GM23248 (cell line): ENCODE measurements around the gene PLCB2. TPM values are rescaled to one million over a fixed set of nuclear protein-coding genes. Genes with fewer than 3 reads are reported as not detected.
A peak's percentile ranks its signal among the peaks of the same experiment; 100 is the strongest.

Experiments used
- DNase-seq: peaks from one replicate; pipeline ENCODE4 v3.0.0-alpha.2; 2015
- H2AFZ ChIP-seq: fragments of 200-600 bp; sonication (generic); 2 replicates; pipeline ENCODE4 v1.6.1; 2016; ENCODE audit warnings: antibody characterized with exemption
- H3F3A ChIP-seq: fragments of 200-600 bp; sonication (generic); 2 replicates; pipeline ENCODE4 v1.6.1; 2016; ENCODE audit warnings: mild to moderate bottlenecking, antibody characterized with exemption, mixed run types; ENCODE audit not compliant: insufficient read depth
- H3K27ac ChIP-seq: fragments of 200-600 bp; sonication (generic); 2 replicates; pipeline ENCODE4 v1.5.1; 2016; ENCODE audit warnings: mild to moderate bottlenecking
- H3K27me3 ChIP-seq: fragments of 200-600 bp; sonication (generic); replicated peaks from 2 replicates; pipeline ENCODE4 v1.6.1; 2016; ENCODE audit warnings: mild to moderate bottlenecking; ENCODE audit not compliant: insufficient read depth
- H3K36me3 ChIP-seq: fragments of 200-600 bp; sonication (generic); 2 replicates; pipeline ENCODE4 v1.6.1; 2016; ENCODE audit warnings: low read depth, mild to moderate bottlenecking
- H3K4me1 ChIP-seq: fragments of 200-600 bp; sonication (generic); 2 replicates; pipeline ENCODE4 v1.6.1; 2016; ENCODE audit warnings: mild to moderate bottlenecking; ENCODE audit not compliant: insufficient read depth
- H3K4me2 ChIP-seq: fragments of 200-600 bp; sonication (generic); one replicate; pipeline ENCODE4 v1.6.1; 2016; ENCODE audit warnings: mild to moderate bottlenecking; ENCODE audit not compliant: unreplicated experiment
- H3K4me3 ChIP-seq: fragments of 200-600 bp; sonication (generic); 2 replicates; pipeline ENCODE4 v1.5.1; 2016; ENCODE audit warnings: mild to moderate bottlenecking
- H3K79me2 ChIP-seq: fragments of 200-600 bp; sonication (generic); 2 replicates; pipeline ENCODE4 v1.6.1; 2016; ENCODE audit warnings: mild to moderate bottlenecking; ENCODE audit not compliant: insufficient read depth
- H3K9ac ChIP-seq: fragments of 200-600 bp; sonication (generic); 2 replicates; pipeline ENCODE4 v1.6.1; 2016; ENCODE audit warnings: mild to moderate bottlenecking
- H3K9me2 ChIP-seq: fragments of 200-600 bp; sonication (generic); 2 replicates; pipeline ENCODE4 v1.6.1; 2016; ENCODE audit warnings: mixed run types, mild to moderate bottlenecking, moderate library complexity; ENCODE audit not compliant: insufficient read depth
- H3K9me3 ChIP-seq: fragments of 200-600 bp; sonication (generic); one replicate; pipeline ENCODE4 v1.6.1; 2017; ENCODE audit warnings: low read depth
- H4K20me1 ChIP-seq: fragments of 200-600 bp; sonication (generic); 2 replicates; pipeline ENCODE4 v1.6.0; 2016; ENCODE audit not compliant: insufficient read depth
- EZH2 ChIP-seq: fragments of 200-600 bp; sonication (generic); IDR thresholded peaks from 2 replicates; pipeline ENCODE4 v1.6.1; 2018; ENCODE audit warnings: antibody characterized with exemption, mild to moderate bottlenecking; ENCODE audit not compliant: insufficient read depth, poor library complexity, severe bottlenecking
- EZH2phosphoT487 ChIP-seq: fragments of 200-600 bp; sonication (generic); IDR thresholded peaks from 2 replicates; pipeline ENCODE4 v1.6.1; 2018; ENCODE audit warnings: antibody characterized with exemption, moderate library complexity, mild to moderate bottlenecking, low read depth; ENCODE audit not compliant: insufficient read depth
- WGBS, 2 experiments: methylation state at CpG; one replicate each; pipeline ENCODE4 v1.1.6; 2015 to 2017; ENCODE audit warnings: low lambda C conversion rate in 2 of 2, low coverage in 1 of 2; ENCODE audit errors: missing lambda C conversion rate in 2 of 2; 5-methylcytosine and 5-hydroxymethylcytosine counted together
- in situ Hi-C: fragments of 300-500 bp; cut with MboI; formaldehyde crosslinking; loops from 2 replicates; pipeline ENCODE4 v1.15.0; 2020
- polyA plus RNA-seq: library from polyadenylated mRNA; unstranded; fragments of >200 nt; fragmentation: Nextera tagmentation; extraction: Ambion mirVana; gene quantifications from 2 replicates; pipeline ENCODE4 v1.2.1, GENCODE V29; 2016
- total RNA-seq: library from RNA; depleted of rRNA; stranded (reverse); fragments of >200 nt; shearing (Covaris generic); gene quantifications from 2 replicates; pipeline ENCODE4 v1.2.3, GENCODE V29; 2014

The PLCB2 gene
- total and polyA plus RNA-seq, 2 experiments from 2014 or later: 0.54 to 1.1 TPM

- 31 to 32% methylated on average over 11 to 14 of the region's 15 CpGs for WGBS, 2 experiments
- H3K36me3 ChIP-seq: no peaks in the 10 kb centered on the region
- H3K27ac ChIP-seq: peak overlapping the region; percentile 99
- TF ChIP-seq EZH2phosphoT487: no peak
- TF ChIP-seq EZH2: no peak
- no peaks in the 10 kb centered on the region for H3K9me3 ChIP-seq
- no peaks in the 10 kb centered on the region for H3K27me3 ChIP-seq
- H3K4me1 ChIP-seq: peaks cover 38% of the 10 kb centered on the region
- no peaks in the 10 kb centered on the region for H4K20me1 ChIP-seq
- peak; percentile 84 for DNase-seq
- peaks cover 8% of the 10 kb centered on the region for H3K79me2 ChIP-seq
- no peaks in the 10 kb centered on the region for H3K9me2 ChIP-seq
- in situ Hi-C loops: no loop called here
- peak overlapping the region; percentile 30; the same call in 1 of the 2 replicates for H2AFZ ChIP-seq
- H3F3A ChIP-seq: peaks cover 25% of the 10 kb centered on the region
- no peak overlapping the region for H3K4me3 ChIP-seq
- peak overlapping the region; percentile 32 for H3K4me2 ChIP-seq
- no peak overlapping the region for H3K9ac ChIP-seq
Measured at GRCh38 chr15:40344631-40345120, 36.9 kb upstream of the PLCB2 start.

- Histone ChIP-seq H3K4me1 (peaks cover 42% of the 10 kb centered on the region), H3K79me2 (peaks cover 12% of the 10 kb centered on the region), H3K27me3 (no peaks in the 10 kb centered on the region), H3K4me2 (peak overlapping the region; percentile 32), H2AFZ (no peak overlapping the region), H3K27ac (peak overlapping the region; percentile 99), H3K4me3 (no peak overlapping the region), H3F3A (peaks cover 26% of the 10 kb centered on the region), H3K9me2 (no peaks in the 10 kb centered on the region), H3K9ac (peak overlapping the region; percentile 74), H3K9me3 (no peaks in the 10 kb centered on the region), H3K36me3 (no peaks in the 10 kb centered on the region), H4K20me1 (no peaks in the 10 kb centered on the region)
- peak; percentile 57 for DNase-seq
- in situ Hi-C loops: no loop called here
- TF ChIP-seq EZH2: no peak
- 37% methylated on average over 6 of the region's 6 CpGs for whole genome bisulfite sequencing, 2 experiments
Measured at GRCh38 chr15:40344217-40344616, 36.5 kb upstream of the PLCB2 start.

DNA sequence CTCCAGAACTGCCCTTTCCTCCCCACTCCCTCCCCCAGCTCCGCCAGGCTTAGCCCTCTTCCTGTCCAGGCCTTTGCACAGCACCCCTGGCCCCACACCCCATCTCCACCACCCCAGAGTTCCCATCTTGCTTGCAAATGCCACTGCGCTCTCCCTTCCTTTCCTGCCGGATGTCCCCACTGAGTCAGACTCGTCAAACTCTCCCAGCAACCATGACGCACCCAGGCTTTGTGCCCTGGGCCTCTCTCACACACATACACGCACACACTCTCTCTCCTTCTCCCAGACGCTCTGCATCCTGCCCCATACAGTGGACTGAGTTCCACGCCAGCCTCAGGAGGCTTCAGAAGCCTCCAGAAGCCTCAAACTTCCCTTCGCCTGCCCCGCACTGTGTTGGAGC, 35.8 kb upstream of the PLCB2 start:
- in situ Hi-C loops: no loop called here
- Histone ChIP-seq H3F3A (peaks cover 26% of the 10 kb centered on the region), H3K4me1 (peaks cover 47% of the 10 kb centered on the region), H3K9me3 (no peaks in the 10 kb centered on the region), H3K36me3 (no peaks in the 10 kb centered on the region), H3K79me2 (peaks cover 15% of the 10 kb centered on the region), H3K27ac (peak overlapping the region; percentile 99), H3K4me2 (peak overlapping the region; percentile 32), H3K9me2 (no peaks in the 10 kb centered on the region), H3K9ac (peak overlapping the region; percentile 74), H2AFZ (peak overlapping the region; percentile 50), H4K20me1 (no peaks in the 10 kb centered on the region), H3K27me3 (no peaks in the 10 kb centered on the region), H3K4me3 (peak overlapping the region; percentile 21; the same call in 1 of the 2 replicates)
- TF ChIP-seq EZH2 (no peak), EZH2phosphoT487 (no peak)
- 48 to 66% methylated on average over 8 to 10 of the region's 10 CpGs for WGBS, 2 experiments
- peak; percentile 94 for DNase-seq

DNA sequence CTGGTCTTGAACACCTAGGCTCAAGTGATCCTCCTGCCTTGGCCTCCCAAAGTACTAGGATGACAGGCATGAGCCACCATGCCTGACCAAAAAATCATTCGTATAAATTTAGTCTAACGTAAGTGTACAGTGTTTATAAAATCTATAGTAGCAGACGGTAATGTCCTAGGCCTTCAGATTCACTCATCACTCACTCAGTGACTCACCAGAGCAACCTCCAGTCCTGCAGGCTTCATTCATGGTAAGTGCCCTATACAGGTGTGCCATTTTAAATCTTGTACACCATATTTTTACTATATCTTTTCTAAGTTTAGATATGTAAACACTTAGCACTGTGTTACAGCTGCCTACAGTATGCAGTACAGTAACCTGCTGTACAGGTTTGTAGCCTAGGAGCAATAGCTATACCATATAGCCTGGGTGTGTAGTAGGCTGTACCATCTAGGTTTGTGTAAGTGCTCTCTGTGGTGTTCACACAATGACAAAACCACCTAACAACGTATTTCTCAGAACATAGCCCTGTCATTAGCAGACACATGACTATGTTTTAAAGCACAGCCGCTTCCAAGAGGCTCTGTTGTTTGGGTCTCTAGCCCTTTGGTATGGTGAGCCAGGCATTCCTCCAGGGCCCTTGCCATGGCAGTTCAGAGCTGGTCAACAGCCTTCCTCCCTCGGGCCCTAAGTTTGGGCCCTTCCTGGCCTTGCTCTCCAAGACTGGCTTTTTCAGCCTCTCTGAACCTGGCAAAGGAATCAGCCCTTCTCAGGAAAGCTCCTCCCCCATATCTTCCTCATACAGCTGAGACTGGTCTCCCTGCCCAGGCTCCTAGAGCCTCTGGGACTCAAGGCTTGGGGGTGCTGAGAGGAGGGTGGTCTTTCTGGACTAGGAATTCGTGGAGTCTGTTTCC, 34.9 kb upstream of the PLCB2 start:
- DNase-seq: peak; percentile 58
- no peak overlapping the region for H3K4me3 ChIP-seq
- no peaks in the 10 kb centered on the region for H3K9me3 ChIP-seq
- peaks cover 26% of the 10 kb centered on the region for H3F3A ChIP-seq
- no peaks in the 10 kb centered on the region for H4K20me1 ChIP-seq
- in situ Hi-C loops: no loop called here
- WGBS, 2 experiments: 44 to 51% methylated on average over 7 of the region's 7 CpGs
- peak overlapping the region; percentile 50 for H2AFZ ChIP-seq
- no peaks in the 10 kb centered on the region for H3K9me2 ChIP-seq
- peak overlapping the region; percentile 31 for H3K4me2 ChIP-seq
- no peaks in the 10 kb centered on the region for H3K36me3 ChIP-seq
- H3K79me2 ChIP-seq: peaks cover 18% of the 10 kb centered on the region
- H3K4me1 ChIP-seq: peaks cover 56% of the 10 kb centered on the region
- H3K27me3 ChIP-seq: no peaks in the 10 kb centered on the region
- peak overlapping the region; percentile 61 for H3K9ac ChIP-seq
- TF ChIP-seq EZH2phosphoT487: no peak
- no peak for TF ChIP-seq EZH2
- peak overlapping the region; percentile 99 for H3K27ac ChIP-seq
